Left renal cortex interstitium (tissue), 4 donors: ENCODE measurements around the gene CEACAM16. TPM values are rescaled to one million over a fixed set of nuclear protein-coding genes. Genes with fewer than 3 reads are reported as not detected.

Experiments used
- DNase-seq, 4 donors: peaks; one replicate each; pipeline ENCODE4 v3.0.0-alpha.2; 2013; ENCODE audit warnings: low read depth in 4 of 4, low spot score in 2 of 4, missing footprints in 1 of 4
- polyA plus RNA-seq, 4 donors: library from polyadenylated mRNA; unstranded; fragments of 120-200 nt; gene quantifications; one replicate each; pipeline ENCODE4 v1.2.1, GENCODE V29; 2013; ENCODE audit not compliant: insufficient read length in 4 of 4

The CEACAM16 gene
- polyA plus RNA-seq, 4 donors: not detected

DNA sequence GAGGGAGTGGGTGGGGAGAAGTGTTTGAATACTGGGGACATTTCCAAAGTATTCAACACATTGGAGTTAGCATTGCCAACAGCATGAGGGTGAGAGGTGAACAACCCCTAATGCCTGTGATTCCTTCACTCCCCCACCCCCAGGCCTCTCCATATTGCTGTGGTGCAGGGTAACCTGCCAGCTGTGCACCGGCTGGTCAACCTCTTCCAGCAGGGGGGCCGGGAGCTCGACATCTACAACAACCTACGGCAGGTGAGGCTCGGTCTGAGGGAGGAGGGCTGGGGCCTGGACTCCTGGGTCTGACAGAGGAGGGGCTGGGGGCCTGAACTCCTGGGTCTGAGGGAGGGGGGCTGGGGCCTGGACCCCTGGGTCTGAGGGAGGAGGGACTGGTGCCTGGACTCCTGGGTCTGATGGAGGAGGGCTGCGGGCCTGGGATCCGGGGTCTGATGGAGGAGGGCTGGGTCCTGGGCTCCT, 57.2 kb downstream of the CEACAM16 start:
- no peak for DNase-seq

DNA sequence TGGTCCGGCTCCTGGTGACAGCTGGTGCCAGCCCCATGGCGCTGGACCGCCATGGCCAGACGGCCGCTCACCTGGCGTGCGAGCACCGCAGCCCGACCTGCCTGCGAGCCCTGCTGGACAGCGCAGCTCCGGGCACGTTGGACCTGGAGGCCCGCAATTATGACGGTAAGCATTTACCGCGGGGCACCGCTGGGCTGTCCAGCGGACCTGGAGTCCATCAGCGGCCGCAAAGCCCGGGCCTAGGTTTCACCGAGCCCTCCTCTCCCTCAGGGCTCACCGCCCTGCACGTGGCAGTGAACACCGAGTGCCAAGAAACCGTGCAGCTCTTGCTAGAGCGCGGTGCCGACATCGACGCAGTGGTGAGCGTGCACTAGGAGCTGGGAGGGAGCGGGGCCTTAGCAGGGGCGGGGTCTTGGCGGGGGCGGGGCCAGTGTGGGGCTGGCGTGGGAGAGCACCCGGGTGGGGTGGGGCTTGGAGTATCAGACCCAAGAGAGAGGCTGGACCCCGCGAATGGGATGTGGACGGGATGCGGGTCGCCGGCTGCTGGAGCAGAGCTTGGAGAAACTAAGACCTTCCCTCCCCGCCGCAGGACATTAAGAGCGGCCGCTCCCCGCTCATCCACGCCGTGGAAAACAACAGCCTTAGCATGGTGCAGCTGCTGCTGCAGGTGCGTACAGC, 58.2 kb downstream of the CEACAM16 start:
- no peak for DNase-seq

DNA sequence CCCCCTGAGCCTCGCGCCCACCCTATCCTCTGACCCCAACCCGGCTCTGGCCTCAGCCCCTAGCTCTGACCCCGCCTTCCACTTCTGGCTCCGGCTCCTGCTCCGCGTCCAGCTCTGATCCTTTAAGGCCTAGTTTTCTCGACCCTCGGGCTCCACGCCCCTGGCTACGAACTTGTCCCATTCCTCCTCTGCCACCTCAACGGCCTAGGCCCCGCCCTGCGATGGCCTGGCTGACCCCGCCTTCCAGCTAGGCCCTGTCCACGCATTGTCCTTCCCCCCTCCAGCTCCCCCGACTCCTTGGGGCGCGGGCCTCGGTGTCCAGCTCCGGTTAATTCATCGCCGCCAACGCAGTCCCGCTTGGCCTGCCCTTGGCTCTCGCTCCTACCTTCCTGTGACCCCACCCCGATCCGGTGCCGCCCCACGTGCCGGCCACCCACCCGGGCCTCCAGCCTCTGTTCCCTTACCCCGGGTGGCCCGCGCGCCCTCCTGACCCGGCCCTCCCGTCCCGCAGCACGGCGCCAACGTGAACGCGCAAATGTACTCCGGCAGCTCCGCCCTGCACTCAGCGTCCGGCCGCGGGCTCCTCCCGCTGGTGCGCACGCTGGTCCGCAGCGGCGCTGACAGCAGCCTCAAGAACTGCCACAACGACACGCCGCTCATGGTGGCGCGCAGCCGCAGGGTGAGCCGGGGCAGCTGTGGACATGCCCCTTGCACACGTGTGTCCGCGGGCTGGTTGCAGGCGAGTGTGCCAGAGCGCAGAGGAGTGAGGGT, 59.0 kb downstream of the CEACAM16 start:
- DNase-seq: no peak

DNA sequence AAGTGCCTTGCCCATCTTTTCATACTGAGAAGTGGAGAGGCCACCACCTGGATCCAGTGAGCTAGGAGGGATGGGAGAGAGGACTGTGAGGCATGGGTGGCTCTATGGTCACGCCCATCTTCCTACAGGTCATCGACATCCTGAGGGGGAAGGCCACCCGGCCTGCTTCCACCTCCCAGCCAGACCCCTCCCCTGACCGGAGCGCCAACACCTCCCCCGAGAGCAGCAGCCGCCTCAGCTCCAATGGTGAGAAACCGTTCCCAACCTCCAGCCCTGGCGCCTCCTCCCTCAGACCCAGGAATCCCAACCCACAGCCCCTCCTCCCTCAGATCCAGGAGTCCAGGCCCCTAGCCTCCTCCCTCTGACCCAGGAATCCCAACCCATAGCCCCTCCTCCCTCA, 59.6 kb downstream of the CEACAM16 start:
- no peak for DNase-seq

DNA sequence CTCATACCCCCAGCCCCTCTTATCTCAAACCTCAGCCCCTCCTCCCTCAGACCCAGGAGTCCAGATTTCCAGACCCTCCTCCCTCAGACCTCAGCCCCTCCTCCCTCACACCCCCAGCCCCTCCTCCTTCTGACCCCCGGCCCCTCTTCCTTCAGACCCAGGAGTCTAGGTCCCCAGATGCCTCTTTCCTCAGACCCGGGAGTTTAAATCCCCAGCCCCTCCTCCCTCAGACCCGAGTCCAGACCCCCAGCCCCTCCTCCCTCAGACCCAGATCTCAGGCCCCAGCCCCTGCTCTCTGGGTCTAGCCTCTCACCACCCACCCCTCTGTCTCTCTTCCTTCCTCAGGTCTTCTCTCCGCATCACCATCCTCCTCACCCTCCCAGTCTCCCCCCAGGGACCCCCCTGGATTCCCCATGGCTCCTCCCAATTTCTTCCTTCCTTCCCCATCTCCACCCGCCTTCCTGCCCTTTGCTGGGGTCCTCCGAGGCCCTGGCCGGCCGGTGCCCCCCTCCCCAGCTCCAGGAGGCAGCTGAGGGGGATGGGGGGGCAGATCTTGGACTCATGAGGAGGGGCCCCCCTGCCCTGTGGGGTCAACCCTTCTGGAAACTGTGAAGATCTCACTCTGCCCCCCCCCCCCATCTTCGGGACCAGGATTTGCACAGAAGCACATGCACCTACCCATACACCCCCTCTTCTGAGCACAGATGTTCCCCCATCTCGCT, 60.3 kb downstream of the CEACAM16 start:
- no peak for DNase-seq

Other genes starting within 250 kb of the CEACAM16 start
- gene ZNF180, start 198.6 kb upstream of the CEACAM16 start, polyA plus RNA-seq: 10 to 100 TPM; 14.3 to 17.1 (median 16.4) TPM
- gene CEACAM20, start 169.5 kb upstream of the CEACAM16 start, polyA plus RNA-seq: not detected
- gene IGSF23, start 85.6 kb upstream of the CEACAM16 start, polyA plus RNA-seq: 1 to 10 TPM in 3 of 4 donors, under 1 TPM in 1; 0.99 to 1.7 (median 1.4) TPM
- gene PVR, start 55.2 kb upstream of the CEACAM16 start, polyA plus RNA-seq: 10 to 100 TPM; 27.4 to 42.7 (median 33.1) TPM
- gene CEACAM19, start 27.7 kb upstream of the CEACAM16 start, polyA plus RNA-seq: 10 to 100 TPM in 3 of 4 donors, 1 to 10 TPM in 1; 9.1 to 30.9 (median 20.1) TPM
- gene BCL3, start 49.6 kb downstream of the CEACAM16 start, polyA plus RNA-seq: 1 to 10 TPM; 5.3 to 10.0 (median 8.8) TPM
- 1 to 10 TPM; 5.0 to 7.8 (median 6.9) TPM for gene CBLC, start 78.7 kb downstream of the CEACAM16 start, polyA plus RNA-seq
- 100 to 1,000 TPM; 409 to 745 (median 689) TPM for gene BCAM, start 110.0 kb downstream of the CEACAM16 start, polyA plus RNA-seq
- gene NECTIN2, start 147.1 kb downstream of the CEACAM16 start, polyA plus RNA-seq: 100 to 1,000 TPM; 150 to 188 (median 163) TPM
- 10 to 100 TPM; 40.5 to 59.2 (median 49.0) TPM for gene TOMM40, start 192.1 kb downstream of the CEACAM16 start, polyA plus RNA-seq
- 100 to 1,000 TPM; 315 to 432 (median 415) TPM for gene APOE, start 206.6 kb downstream of the CEACAM16 start, polyA plus RNA-seq
- 10 to 100 TPM in 2 of 4 donors, 1 to 10 TPM in 2; 8.7 to 26.2 (median 10.1) TPM for gene APOC1, start 215.5 kb downstream of the CEACAM16 start, polyA plus RNA-seq
- under 1 TPM in 1 of 4 donors, not detected in 3; 0.51 TPM for gene APOC4, start 243.1 kb downstream of the CEACAM16 start, polyA plus RNA-seq
- gene APOC2, start 246.9 kb downstream of the CEACAM16 start, polyA plus RNA-seq: 10 to 100 TPM in 2 of 4 donors, 1 to 10 TPM in 2; 5.5 to 21.4 (median 8.5) TPM